GM18498 (cell line): ENCODE data around the gene RASSF8.

ENCODE experiments used
- ATAC-seq: cut with Tn5 transposase; IDR thresholded peaks from one replicate; pipeline ENCODE4 v1.9.1; 2021; ENCODE audit warnings: mild to moderate bottlenecking, moderate library complexity; ENCODE audit not compliant: unreplicated experiment

The RASSF8 gene

GRCh38 chr12:25960143-25960542 is 1.7 kb downstream of the RASSF8 start:
- no peak for ATAC-seq

GRCh38 chr12:25960961-25961360 is 2.5 kb downstream of the RASSF8 start:
- no peak for ATAC-seq

GRCh38 chr12:25962932-25963525 is 4.5 kb downstream of the RASSF8 start:
- ATAC-seq, result no peak

- no peak for ATAC-seq
Observed at GRCh38 chr12:25965682-25966081, 7.2 kb downstream of the RASSF8 start.

- no peak for ATAC-seq
Observed at GRCh38 chr12:25970082-25970481, 11.6 kb downstream of the RASSF8 start.

- no peak for ATAC-seq
Observed at GRCh38 chr12:25970916-25971653, 12.6 kb downstream of the RASSF8 start.

GRCh38 chr12:25971654-25972041 is 13.2 kb downstream of the RASSF8 start:
- ATAC-seq, result no peak

- no peak for ATAC-seq
Observed at GRCh38 chr12:25972783-25973182, 14.3 kb downstream of the RASSF8 start.

- ATAC-seq, result no peak
Observed at GRCh38 chr12:25975179-25975578, 16.7 kb downstream of the RASSF8 start.

- no peak for ATAC-seq
Observed at GRCh38 chr12:25975682-25976081, 17.2 kb downstream of the RASSF8 start.

GRCh38 chr12:25976289-25976688 is 17.8 kb downstream of the RASSF8 start:
- no peak for ATAC-seq

GRCh38 chr12:25977047-25977446 is 18.6 kb downstream of the RASSF8 start:
- ATAC-seq, result no peak

GRCh38 chr12:25979059-25979458 is 20.6 kb downstream of the RASSF8 start:
- no peak for ATAC-seq

GRCh38 chr12:25979563-25979962 is 21.1 kb downstream of the RASSF8 start:
- no peak for ATAC-seq

GRCh38 chr12:25980035-25980434 is 21.6 kb downstream of the RASSF8 start:
- no peak for ATAC-seq

- ATAC-seq, result no peak
Observed at GRCh38 chr12:25981597-25981996, 23.1 kb downstream of the RASSF8 start.

- no peak for ATAC-seq
Observed at GRCh38 chr12:25982416-25982815, 23.9 kb downstream of the RASSF8 start.

GRCh38 chr12:25983625-25984024 is 25.1 kb downstream of the RASSF8 start:
- ATAC-seq, result no peak

- no peak for ATAC-seq
Observed at GRCh38 chr12:25984759-25985158, 26.3 kb downstream of the RASSF8 start.

GRCh38 chr12:25985316-25986175 is 27.1 kb downstream of the RASSF8 start:
- no peak for ATAC-seq

- no peak for ATAC-seq
Observed at GRCh38 chr12:25986180-25986579, 27.7 kb downstream of the RASSF8 start.

GRCh38 chr12:25988505-25988904 is 30.0 kb downstream of the RASSF8 start:
- no peak for ATAC-seq
